Measurements from ENCODE around the gene JADE1. TPM values are rescaled to one million over a fixed set of nuclear protein-coding genes. Genes with fewer than 3 reads are reported as not detected.

Gene JADE1
- total and polyA plus RNA-seq, 2 of the 13 experiments (the other 11 are each of a cell fraction or from before 2014, with no cell fraction given): 5.4 to 19.3 TPM

GRCh38 chr4:128810871-128811570, 1.5 kb downstream of the JADE1 start (continued):
- peak; percentile 77 for TF ChIP-seq HDAC1 (CRISPR knock-in tag; IDR thresholded peaks at IDR 0.05)
- no peak for TF ChIP-seq ZBTB34 (CRISPR knock-in tag; IDR thresholded peaks at IDR 0.05)
- no peak for TF ChIP-seq MED13 (CRISPR knock-in tag; IDR thresholded peaks at IDR 0.05)
- TF ChIP-seq ZNF546 (CRISPR knock-in tag; conservative IDR thresholded peaks at IDR 0.05): no peak
- TF ChIP-seq ZKSCAN8 (CRISPR knock-in tag; IDR thresholded peaks at IDR 0.05; ENCODE audit: borderline replicate concordance): no peak
- no peak for TF ChIP-seq ZNF784 (CRISPR knock-in tag; IDR thresholded peaks at IDR 0.05; ENCODE audit: borderline replicate concordance)
- TF ChIP-seq ZNF781 (CRISPR knock-in tag; IDR thresholded peaks at IDR 0.05; ENCODE audit: borderline replicate concordance, not compliant biosample characterization): no peak
- TF ChIP-seq TARDBP (CRISPR knock-in tag; IDR thresholded peaks at IDR 0.05): no peak
- TF ChIP-seq CAMTA2 (CRISPR knock-in tag; IDR thresholded peaks at IDR 0.05; ENCODE audit: borderline replicate concordance): peak; percentile 86; the same call in 1 of the 2 replicates
- peak; percentile 67 for TF ChIP-seq MXD1 (CRISPR knock-in tag; IDR thresholded peaks at IDR 0.05)
- no peak for TF ChIP-seq ATAD3A (CRISPR knock-in tag; IDR thresholded peaks at IDR 0.05)
- no peak for TF ChIP-seq DMTF1 (CRISPR knock-in tag; IDR thresholded peaks at IDR 0.05)
- TF ChIP-seq ZNF550 (CRISPR knock-in tag; IDR thresholded peaks at IDR 0.05; ENCODE audit: borderline replicate concordance): no peak
- peak; percentile 24; the same call in 1 of the 2 replicates for TF ChIP-seq SOX5 (CRISPR knock-in tag; IDR thresholded peaks at IDR 0.05; ENCODE audit: borderline replicate concordance)
- TF ChIP-seq STAG1 (CRISPR knock-in tag; IDR thresholded peaks at IDR 0.05): no peak
- TF ChIP-seq ZNF574 (CRISPR knock-in tag; IDR thresholded peaks at IDR 0.05): peak; percentile 48
- 0 out of 2 replicates have a peak, but pooled peaks have one; percentile 27 for TF ChIP-seq ZNF589 (CRISPR knock-in tag; conservative IDR thresholded peaks at IDR 0.05)
